Right lobe of liver (tissue), 6 donors: ENCODE results near the gene ZNF512B. TPM values are rescaled to one million over a fixed set of nuclear protein-coding genes. Genes with fewer than 3 reads are reported as not detected.
A peak's percentile ranks its signal among the peaks of the same experiment; 100 is the strongest.

Experiments used
- ATAC-seq, 4 donors: fragments of 200-7000 bp; cut with Tn5 transposase; one replicate each; pipeline ENCODE4 v1.9.1; 2020; ENCODE audit warnings: mild to moderate bottlenecking in 4 of 4, moderate library complexity in 4 of 4
- DNase-seq, 3 donors: peaks; one replicate each; pipeline ENCODE4 v3.0.0-alpha.2; 2020
- H3K27ac ChIP-seq, 3 donors: fragments of 200-600 bp; one replicate each; pipeline ENCODE4 v1.8.0; 2022
- H3K27me3 ChIP-seq, 2 donors: fragments of 200-600 bp; one replicate each; pipeline ENCODE4 v1.8.0; 2022
- H3K36me3 ChIP-seq, 4 donors: fragments of 200-600 bp; sonication (generic) in 1 of 4; one replicate each; pipeline versions ENCODE4 v1.5.1 to v1.8.0; 2017 to 2022; ENCODE audit warnings: control low read depth in 1 of 4
- H3K4me1 ChIP-seq, 4 donors: fragments of 200-600 bp; sonication (generic) in 1 of 4; one replicate each; pipeline versions ENCODE4 v1.5.1 to v1.8.0; 2017 to 2022; ENCODE audit warnings: control low read depth in 1 of 4
- H3K4me3 ChIP-seq, 3 donors: fragments of 200-600 bp; one replicate each; pipeline ENCODE4 v1.8.0; 2022
- H3K9me3 ChIP-seq, 4 donors: fragments of 200-600 bp; sonication (generic) in 1 of 4; one replicate each; pipeline versions ENCODE4 v1.5.1 to v1.8.0; 2017 to 2022; ENCODE audit warnings: control low read depth in 1 of 4
- CTCF ChIP-seq, 4 donors: fragments of 200-600 bp in 3 of 4; fragments of 450-650 bp in 1 of 4; IDR thresholded peaks; one replicate each; pipeline versions ENCODE4 v1.5.1 to v1.8.0; 2016 to 2022; ENCODE audit warnings: antibody characterized with exemption in 4 of 4, mild to moderate bottlenecking in 2 of 4
- POLR2A ChIP-seq: fragments of 450-650 bp; IDR thresholded peaks from one replicate; pipeline ENCODE4 v1.6.1; 2017; ENCODE audit warnings: antibody characterized with exemption, mild to moderate bottlenecking
- WGBS: methylation state at CpG from one replicate; pipeline ENCODE4 v1.1.6; 2018; ENCODE audit warnings: low coverage, low lambda C conversion rate; ENCODE audit not compliant: insufficient coverage; ENCODE audit errors: missing lambda C conversion rate; 5-methylcytosine and 5-hydroxymethylcytosine counted together
- intact Hi-C, 2 donors: fragments of 100-400 bp; cut with DNase I; formaldehyde crosslinking; loops; one replicate each; pipeline versions ENCODE4 v1.11.2 to v1.14.1; 2022
- total RNA-seq, 6 experiments: library from RNA; depleted of rRNA in 2 of 6; stranded (reverse); fragments of >200 nt in 2 of 6; fragmentation: NEBNext Ultra II Directional in 3 of 6; extraction: Animal tissue kit (Norgen Biotek cat#: 25700) in 3 of 6; gene quantifications; one replicate each; pipeline versions ENCODE4 v1.1.0 to v1.2.4, GENCODE V29; 2016 to 2023
- donor health status: DM: no; HTN: yes; CAD: no.
- donor health status: DM: no; HTN: no; CAD: no.
- donor health status: DM: no; HTN: no; CAD: no.
- donor health status: DM: no; HTN: yes; CAD: no.
- donor health status: DM: no; HTN: yes; CAD: no.

The ZNF512B gene
- total RNA-seq, 6 experiments from 2014 or later: 10.8 to 16.8 (median 14.0) TPM

GRCh38 chr20:63970714-63971431 is 1.1 kb upstream of the ZNF512B start:
- TF ChIP-seq CTCF (IDR thresholded peaks at IDR 0.05): no peak
- no peak for TF ChIP-seq POLR2A
- Histone ChIP-seq H3K36me3 (peaks cover 0 to 16% (median 9%) of the 10 kb centered on the region in 4 donors), H3K27me3 (no peaks in the 10 kb centered on the region), H3K27ac (no peak overlapping the region), H3K4me3 (no peak overlapping the region), H3K9me3 (no peaks in the 10 kb centered on the region), H3K4me1 (peaks cover 0 to 21% (median 7%) of the 10 kb centered on the region in 4 donors)
- 92% methylated on average over 5 of the region's 5 CpGs for WGBS
- intact Hi-C loops: loop anchor here (10.0 kb wide), 2 partner anchors 426 to 436 kb away; partner anchors contain the start of genes PTK6 (in 1 of the 2) and SRMS (in 1 of the 2)
- no peak for DNase-seq
- no peak for ATAC-seq

- 4% methylated on average over 17 of the region's 70 CpGs for WGBS
- intact Hi-C loops: no loop called here
- peak; percentile 63 to 72 (median 67) for ATAC-seq
Measured at GRCh38 chr20:63968928-63969760, 586 bp downstream of the ZNF512B start.

GRCh38 chr20:63968136-63968927 is 1.4 kb downstream of the ZNF512B start:
- Histone ChIP-seq H3K9me3 (no peaks in the 10 kb centered on the region), H3K27ac (peak overlapping the region in 2 of 3 donors; percentile 50 to 74), H3K4me1 (peaks cover 0 to 9% (median 4%) of the 10 kb centered on the region in 4 donors), H3K4me3 (peak overlapping the region; percentile 65 to 80 (median 73)), H3K27me3 (no peaks in the 10 kb centered on the region), H3K36me3 (peaks cover 0 to 28% (median 17%) of the 10 kb centered on the region in 4 donors)
- TF ChIP-seq CTCF (IDR thresholded peaks at IDR 0.05) (no peak), POLR2A (no peak)
- intact Hi-C loops: no loop called here
- 0% methylated on average over 1 of the region's 14 CpGs for WGBS
- DNase-seq: peak; percentile 21 to 53 (median 52)
- ATAC-seq: no peak

More at GRCh38 chr20:63968928-63969760, 586 bp downstream of the ZNF512B start:
- DNase-seq: peak; percentile 80 to 89 (median 82)
- TF ChIP-seq CTCF (IDR thresholded peaks at IDR 0.05) (no peak), POLR2A (peak; percentile 25)
- peak overlapping the region; percentile 38 to 74 (median 50) for H3K27ac ChIP-seq
- peaks cover 0 to 20% (median 10%) of the 10 kb centered on the region in 4 donors for H3K36me3 ChIP-seq
- H3K4me1 ChIP-seq: peaks cover 0 to 12% (median 5%) of the 10 kb centered on the region in 4 donors
- H3K27me3 ChIP-seq: no peaks in the 10 kb centered on the region
- peak overlapping the region; percentile 65 to 80 (median 73) for H3K4me3 ChIP-seq
- H3K9me3 ChIP-seq: no peaks in the 10 kb centered on the region
